GM19023 (cell line): Measurements from ENCODE around the gene TMEM238.

Experiments used
- ATAC-seq: cut with Tn5 transposase; IDR thresholded peaks from one replicate; pipeline ENCODE4 v1.9.1; 2021; ENCODE audit warnings: mild to moderate bottlenecking, moderate library complexity; ENCODE audit not compliant: unreplicated experiment

The TMEM238 gene

DNA sequence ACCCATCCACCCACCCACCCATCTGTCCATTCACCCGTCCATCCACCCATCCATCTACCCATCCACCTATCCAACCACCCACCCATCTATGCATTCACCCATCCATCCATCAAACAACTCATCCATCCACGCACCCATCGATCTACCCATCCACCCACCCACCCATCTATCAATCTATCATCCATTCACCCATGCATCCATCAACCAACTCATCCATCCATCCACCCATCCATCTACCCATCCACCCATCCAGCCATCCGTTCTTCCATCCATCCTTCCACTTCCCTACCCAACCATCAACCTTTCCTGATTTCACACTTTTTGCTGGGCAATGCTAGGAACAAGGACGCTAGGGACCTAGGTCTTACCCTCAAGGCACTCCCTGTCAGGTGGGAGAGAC, 2.1 kb downstream of the TMEM238 start:
- no peak for ATAC-seq

DNA sequence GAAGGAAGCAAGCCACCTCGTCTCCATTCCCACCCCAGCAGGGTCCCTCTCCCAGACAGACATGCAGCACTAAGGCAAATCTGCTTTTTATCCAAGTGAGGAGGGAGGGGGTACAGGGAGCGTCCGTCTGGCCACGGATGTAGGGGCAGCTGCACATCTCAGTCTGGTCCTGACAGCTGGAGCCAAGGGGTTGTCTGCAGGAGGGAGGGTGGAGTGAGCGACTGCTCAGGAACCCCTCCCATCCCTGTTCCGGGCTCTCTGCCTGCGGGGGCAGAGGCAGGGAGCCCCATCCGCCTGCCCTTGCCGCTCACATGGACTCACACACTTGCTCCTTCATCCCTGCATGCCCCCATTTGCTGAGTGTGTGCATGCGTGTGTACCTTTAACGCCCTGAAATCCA, 4.9 kb downstream of the TMEM238 start:
- ATAC-seq: no peak

DNA sequence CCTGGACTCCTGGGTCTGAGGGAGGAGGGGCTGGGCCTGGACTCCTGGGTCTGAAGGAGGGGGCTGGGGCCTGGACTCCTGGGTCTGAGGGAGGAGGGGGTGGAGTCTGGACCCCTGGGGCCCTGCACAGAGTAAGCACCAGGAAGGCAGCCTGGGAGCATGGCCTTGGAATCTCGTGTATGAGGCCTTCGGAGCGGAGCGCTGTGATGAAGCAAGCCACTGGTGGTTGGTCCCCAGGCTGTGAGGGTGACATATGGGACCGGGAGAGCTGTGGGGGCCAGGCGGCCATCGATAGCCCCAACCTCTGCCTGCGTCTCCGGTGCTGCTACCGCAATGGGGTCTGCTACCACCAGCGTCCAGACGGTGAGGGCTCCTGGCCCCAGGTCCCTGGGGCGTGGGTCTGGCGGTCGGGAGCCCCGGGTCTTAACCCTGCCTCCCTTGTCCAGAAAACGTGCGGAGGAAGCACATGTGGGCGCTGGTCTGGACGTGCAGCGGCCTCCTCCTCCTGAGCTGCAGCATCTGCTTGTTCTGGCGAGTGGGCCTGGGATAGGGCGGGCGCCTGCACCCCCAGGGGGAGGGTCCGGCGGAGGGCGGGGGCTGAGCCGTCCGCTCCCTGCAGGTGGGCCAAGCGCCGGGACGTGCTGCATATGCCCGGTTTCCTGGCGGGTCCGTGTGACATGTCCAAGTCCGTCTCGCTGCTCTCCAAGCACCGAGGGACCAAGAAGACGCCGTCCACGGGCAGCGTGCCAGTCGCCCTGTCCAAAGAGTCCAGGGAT, 6.5 kb downstream of the TMEM238 start:
- no peak for ATAC-seq

DNA sequence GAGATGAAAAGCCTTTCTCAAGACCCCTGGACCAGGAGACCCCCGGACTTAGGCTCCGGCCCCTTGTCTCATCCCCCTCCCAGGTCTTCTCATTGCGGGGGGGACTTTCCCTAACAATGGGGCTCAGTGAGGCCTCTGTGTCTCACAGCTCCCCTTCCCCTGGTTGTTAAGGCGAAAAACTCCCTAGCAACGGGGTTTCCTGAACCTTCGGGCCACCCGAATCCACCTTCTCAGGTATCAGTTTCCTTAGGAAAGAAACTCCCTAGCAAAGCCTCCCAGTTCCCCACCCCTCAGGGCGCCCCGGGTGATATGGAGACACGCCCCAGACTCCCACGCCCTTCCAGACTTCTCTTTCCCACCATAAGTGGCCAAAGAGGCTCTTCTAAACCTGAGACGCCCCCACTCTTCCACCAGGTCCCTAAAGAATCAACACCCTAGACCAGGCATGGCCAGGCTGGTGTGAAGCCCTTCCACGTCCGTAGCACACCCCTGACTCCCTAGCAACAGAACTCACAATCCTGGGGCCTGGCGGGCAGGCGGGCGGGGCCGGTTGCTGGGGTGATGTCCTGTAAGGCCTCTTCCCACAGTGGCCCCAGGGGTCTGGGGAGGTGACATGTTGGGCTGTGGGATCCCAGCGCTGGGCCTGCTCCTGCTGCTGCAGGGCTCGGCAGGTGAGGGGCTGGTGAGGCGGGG, 7.7 kb downstream of the TMEM238 start, which contains the start of gene TMEM190:
Gene TMEM190, plus strand, starts transcription at position 586 of the 693 bp plus-strand sequence. Its CDS starts 28 bp downstream, at position 614.
- ATAC-seq: no peak

DNA sequence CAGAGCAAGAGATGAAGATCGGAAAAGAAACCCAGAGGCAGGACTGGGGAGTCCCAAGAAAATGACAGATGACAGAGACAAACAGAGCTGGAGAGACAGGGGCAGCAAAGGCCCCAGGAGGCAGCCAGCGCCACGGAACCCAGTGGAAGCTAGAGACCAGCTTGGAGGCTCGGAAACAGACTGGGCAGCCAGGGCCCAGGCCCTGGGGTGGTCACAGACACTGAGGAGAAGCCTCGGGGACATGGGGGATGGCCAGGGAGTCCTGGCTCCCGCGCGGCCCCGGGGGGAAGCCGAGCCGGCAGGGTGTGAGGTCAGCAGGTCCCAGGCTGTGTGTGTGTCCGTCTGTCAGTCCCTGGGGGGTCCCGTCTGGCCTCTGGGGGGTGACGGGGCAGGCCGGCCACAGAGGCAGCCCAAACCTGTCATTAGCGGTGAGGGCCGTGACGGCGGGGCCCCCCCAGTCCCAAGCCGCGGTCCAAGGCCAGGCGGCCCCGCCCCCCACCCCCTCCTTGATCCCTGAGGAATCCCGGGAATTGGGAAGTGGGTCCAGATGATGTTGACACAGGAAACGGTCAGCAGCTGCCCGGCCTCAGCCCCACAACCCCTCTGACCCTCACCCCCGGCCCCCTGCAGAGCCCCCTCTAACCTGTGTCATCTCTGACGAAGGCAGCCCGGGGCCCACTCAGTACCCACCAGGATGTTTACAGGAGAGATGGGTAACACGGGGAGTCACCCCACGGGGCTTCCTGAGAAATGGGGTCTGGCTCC, 9.9 kb downstream of the TMEM238 start:
- ATAC-seq: no peak

DNA sequence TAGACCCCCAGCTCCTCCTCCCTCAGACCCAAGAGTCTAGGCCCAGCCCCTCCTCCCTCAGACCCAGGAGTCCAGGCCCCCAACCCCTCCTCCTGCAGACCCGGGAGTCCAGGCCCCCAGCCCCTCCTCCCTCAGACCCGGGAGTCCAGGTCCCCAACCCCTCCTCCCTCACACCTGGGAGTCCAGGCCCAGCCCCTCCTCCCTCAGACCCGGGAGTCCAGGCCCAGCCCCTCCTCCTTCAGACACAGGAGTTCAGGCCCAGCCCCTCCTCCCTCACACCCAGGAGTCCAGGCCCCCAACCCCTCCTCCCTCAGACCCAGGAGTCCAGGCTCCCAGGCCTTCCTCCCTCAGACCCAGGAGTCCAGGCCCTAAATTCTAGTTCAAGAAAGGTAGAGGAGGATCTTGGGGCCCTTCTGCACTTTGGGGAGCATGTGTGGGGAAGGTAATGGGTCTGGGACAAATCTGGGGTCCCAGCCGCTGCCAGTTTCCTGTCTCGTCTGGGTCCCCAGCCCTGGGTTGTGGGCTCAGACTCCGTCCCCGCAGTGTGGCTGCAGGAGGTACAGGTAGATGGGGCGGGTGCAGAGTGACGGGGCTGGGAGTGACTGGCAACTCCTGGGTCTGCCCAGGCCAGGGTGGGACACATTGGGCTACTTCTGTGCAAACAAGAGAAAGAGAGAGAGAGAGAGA, 10.6 kb downstream of the TMEM238 start:
- no peak for ATAC-seq

DNA sequence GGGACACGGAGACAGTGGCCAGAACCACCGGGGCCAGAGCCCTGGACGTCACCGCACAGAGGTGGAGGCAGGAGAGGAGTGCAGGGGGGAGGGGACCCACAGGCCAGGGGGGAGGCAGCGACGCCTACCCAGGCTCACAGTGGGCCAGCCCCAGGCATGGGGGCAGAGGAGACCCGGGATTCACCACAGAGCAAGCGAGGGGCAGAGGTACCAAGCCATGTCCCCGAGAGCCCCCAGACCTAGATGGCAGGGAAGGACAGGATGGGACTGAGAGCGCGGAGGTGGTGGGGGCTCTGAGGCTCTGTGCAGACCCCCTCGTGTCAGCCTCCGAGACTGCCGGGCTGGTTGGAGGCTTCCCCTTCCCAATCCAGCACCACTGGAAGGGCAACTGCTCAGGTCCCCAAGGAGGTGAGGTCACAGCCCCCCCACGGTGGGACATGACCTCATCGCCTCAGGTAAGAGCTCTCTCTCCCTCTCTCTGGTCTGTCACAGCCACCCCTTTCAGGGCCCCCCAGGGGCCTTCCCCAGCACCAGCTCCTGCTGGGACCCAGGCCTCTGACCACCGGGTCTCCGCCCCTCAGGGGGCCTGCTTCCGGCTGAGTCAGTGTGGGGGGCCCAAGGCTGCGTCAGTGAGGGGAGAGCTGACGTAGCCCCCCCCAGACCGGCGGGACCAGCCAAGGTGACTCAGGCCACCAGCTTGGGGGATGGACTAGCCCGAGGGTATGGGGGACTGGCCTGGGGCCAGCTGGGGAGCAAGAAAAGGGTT, 11.6 kb downstream of the TMEM238 start:
- ATAC-seq: no peak

DNA sequence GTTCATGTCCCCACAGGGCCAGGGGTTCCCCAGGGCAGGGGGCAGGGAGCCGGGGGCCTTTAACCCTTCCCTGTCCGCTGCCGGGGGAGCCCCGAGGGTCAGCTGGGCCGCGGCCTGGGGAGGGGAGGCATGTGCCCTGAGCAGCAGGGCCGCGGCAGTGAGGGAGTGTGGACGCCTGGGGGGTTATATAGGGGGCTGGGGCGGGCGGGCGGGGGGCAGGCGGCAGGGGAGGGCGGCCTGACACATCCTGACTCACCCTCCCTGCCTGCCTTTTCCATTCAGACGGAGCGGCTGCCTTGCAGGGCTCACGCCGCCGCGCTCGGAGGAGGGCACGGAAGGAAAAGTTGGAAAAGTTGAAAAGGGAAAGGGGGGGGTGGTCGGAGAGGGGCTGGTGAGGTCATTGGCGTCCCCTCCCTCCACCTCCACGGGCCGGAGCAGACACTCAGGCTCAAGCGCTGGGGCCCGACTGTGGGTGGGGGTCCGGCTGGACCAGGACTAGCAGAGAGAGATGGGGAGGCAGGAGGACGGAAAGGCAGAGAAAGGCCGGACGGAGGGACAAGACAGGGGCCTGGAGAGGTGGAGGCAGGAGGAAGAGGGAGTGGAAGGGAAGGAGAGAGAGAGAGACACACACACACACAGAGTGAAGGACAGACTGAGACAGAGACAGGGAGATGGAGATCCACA, 13.6 kb downstream of the TMEM238 start, which contains the start of gene IL11:
Gene IL11, minus strand, starts transcription at position 159 of the 684 bp plus-strand sequence. Its CDS starts 153 bp downstream, at position 6.
- no peak for ATAC-seq

DNA sequence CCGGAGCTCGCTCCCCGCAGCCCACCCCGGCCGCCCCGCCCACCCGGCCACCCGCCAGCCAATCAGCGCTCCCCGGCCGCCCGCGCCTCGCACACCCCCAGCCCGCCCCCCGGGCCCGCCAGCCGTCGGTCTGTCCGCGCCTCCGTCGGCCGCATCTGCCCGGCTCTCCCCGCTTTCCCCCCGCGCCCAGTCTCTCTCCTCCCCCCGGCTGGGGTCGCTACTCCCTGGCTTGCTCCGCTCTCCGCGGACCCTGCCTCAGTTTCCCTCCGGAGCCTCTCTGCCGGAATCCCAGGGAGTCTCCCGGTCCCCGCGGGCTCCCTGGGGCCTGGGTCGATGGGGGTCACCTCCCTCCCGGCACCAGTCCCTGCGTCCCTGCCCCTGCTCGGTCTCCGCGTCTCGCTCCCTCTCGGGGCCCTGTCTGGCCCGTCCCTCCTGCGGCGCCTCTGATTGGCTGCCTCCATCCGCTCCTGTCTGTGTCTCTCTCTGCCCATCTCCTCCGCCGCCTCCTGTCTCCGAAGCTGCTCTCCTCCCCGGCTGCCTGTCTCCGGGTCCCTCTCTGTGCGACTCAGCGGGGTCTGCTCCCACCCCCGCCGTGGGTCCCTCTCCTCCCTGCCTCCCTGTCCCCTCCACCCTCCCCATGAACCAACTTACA, 14.3 kb downstream of the TMEM238 start:
- ATAC-seq: no peak

DNA sequence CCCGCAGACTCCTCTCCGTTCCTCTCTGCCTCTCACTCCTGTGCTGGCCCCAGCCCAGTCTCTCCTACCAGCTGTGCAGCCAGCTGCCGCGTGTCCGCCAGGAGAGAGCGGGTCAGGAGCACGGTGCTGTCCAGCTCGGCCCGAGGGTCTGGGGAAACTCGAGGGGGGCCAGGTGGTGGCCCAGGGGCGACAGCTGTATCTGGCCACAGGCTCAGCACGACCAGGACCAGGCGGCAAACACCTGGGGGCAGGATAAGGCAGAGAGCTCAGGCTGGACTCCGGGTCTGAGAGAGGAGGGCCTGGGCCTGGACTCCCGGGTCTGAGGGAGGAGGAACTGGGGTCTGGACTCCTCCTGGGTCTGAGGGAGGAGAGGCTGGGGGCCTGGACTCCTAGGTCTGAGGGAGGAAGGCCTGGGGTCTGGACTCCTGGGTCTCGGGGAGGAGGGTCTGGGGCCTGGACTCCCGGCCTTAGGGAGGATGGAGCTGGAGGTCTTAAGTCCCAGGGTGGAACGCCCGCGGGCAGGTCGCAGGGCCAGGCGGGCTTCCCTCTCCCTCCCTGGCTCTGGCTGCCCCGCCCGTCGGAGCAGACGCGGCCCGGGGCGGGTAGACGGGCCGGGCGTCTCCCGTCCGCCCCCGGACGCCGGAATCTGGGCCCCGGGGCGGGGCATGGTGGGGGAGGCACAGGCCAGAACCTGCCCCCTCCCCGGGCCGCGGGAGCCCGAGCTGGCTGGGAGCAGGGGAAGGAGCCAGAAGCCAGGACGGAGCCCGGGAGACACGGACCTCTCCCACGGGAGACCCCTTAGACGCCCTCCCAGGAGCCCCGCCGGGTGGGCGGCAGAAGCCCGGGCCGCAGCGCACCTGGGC, 15.2 kb downstream of the TMEM238 start:
- ATAC-seq: no peak

DNA sequence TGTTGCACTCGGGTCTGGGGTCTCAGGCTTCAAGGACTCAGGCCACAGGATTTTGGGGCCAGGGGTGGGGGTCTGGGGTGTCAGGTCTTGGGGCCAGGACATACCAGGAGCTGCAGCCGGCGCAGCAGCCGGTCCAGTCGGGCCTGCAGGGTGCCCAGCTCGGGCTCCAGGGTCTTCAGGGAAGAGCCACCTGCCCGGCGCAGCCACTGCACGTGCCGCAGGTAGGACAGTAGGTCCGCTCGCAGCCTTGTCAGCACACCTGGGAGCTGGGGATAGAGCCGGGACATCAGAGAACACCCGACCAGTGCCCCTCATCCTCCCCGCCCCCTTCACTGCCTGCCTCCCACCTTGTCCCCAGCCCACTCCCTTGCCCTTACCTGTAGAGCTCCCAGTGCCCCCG, 16.0 kb downstream of the TMEM238 start:
- ATAC-seq: no peak

DNA sequence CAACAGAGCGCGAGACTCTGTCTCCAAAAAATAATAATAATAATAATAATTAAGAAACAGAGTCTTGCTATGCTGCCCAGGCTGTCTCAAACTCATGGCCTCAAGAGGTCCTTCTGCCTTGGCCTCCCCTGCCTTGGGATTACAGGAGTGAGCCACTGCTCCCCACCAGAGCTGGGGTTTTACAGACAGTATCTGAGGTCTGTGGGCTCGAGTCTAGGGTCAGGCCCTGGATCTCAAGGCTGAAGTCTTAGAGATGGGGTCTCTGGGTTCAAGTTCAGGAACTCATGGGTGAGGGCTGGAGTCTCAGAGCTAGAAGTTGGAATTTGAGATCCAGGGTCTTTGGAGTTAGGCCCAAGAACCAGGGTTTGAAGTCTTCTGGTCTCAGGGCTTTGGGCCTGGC, 17.3 kb downstream of the TMEM238 start:
- ATAC-seq: no peak

DNA sequence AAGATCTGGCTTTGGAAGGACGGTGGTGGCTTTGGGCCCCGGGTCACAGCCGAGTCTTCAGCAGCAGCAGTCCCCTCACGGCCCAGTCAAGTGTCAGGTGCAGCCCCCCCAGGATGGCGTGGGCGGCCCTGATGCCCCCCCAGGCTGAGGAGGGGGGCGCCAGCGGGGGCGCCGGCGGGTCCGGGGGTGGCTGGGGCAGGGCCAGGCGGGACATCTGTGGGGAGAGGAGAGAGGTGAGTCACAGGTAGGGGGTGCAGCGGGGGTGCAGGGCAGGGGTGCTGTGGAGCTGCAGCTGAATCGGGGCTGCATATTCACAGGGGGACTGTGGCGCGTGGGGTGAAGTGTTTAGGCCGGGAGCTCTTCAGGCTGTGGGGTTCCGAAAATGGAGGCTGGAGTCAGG, 18.1 kb downstream of the TMEM238 start:
- no peak for ATAC-seq

DNA sequence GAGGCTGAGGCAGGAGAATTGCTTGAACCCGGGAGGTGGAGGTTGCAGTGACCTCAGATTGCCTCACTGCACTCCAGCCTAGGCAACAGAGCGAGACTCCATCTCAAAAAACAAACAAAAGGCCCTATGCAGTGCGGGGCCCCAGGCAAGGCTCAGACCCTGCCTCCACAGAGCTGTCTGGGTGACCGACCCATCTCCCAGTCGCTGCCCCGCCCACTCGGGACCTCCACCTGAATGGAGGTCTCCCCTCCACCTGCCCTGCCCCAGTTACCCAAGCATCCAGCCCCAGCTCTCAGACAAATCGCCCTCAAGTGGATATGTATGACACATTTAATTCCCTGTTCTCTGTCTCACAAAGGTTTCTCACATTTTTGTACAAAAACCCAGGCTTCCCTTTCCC, 18.8 kb downstream of the TMEM238 start:
- no peak for ATAC-seq

DNA sequence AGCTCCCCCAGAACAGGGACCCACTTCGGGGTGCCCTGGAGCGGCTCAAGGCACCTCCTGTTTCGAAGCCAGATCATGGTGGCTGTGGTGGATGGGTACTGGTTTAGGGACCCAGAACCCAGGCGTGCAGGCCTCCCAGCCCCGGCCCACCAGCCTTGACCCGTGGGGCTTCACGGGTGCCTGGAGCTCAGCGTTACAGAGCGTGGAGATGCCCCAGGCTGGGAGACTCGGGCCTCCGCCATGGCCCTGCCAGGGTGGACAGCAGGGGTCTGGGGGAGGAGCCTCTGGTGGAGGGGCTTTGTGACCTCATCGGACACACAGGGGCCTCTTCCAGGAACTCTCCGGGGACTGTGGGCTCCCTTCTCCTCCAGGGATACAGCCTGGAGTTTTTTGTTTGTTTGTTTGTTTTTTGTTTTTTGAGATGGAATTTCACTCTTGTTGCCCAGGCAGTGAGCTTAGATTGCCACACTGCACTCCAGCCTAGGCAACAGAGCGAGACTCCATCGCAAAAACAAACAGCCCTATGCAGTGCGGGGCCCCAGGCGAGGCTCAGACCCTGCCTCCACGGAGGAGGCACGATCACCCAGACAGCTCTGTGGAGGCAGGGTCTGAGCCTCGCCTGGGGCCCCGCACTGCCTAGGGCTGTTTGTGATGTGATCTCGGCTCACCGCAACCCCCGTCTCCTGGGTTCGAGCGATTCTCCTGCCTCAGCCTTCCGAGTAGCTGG, 20.9 kb downstream of the TMEM238 start, which contains the start of gene GARIN5B:
Gene GARIN5B, minus strand, starts transcription at position 271 of the 727 bp plus-strand sequence. Its CDS starts 194 bp downstream, at position 77.
- ATAC-seq: no peak

DNA sequence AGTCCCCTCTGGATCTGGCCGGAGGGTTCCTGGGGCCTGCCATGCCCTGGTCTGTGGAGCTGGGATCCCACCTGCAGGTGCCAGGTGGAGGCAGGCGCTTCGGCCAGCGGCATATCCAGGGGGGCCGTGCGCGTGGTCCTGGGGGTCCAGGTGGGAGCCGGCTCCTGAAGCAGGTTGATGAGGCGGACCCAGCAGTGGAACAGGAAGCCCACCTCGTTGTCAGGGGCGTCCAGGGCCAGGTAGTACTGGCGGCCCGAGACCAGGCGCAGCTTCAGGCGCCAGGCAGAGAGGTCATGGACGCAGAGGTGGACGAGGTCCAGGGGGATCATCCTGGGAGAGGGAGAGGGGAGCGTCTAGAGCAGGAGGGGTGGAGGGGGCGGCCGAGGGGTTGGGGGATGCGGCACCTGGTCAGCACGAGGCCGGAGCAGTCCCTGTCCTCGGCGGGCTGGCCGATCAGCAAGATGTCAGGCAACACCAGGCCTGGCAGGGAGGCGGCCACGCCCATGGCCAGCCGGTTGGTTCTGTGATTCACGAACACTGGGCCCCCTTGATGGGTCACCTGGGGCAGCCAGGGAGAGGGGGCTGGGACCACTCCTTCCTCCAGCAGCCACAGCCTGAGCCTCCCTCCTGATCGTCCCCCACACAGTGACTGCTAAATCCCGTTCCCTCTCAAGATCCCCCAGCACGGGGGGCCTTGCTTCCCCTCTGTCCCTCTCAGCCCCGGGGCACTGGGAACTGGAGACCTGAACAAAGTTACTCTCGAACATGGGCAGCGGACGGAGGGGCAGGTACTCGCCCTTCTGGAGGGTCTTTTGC, 21.7 kb downstream of the TMEM238 start:
- no peak for ATAC-seq
